HUES6 (cell line): ENCODE measurements around the gene FGFRL1.
"Not testable (repeated sequence)": the region's sequence is repeated elsewhere in the genome, so short reads cannot be mapped to it uniquely, and the experiment has no call there.

Experiments
- H3K27ac ChIP-seq: 2 replicates; pipeline ENCODE4 v1.7.0; 2013; ENCODE audit warnings: low read depth, mild to moderate bottlenecking, low read length, inconsistent platforms
- H3K27me3 ChIP-seq: 2 replicates; pipeline ENCODE4 v1.6.1; 2013; ENCODE audit warnings: low read length; ENCODE audit not compliant: control insufficient read depth, insufficient read depth
- H3K36me3 ChIP-seq: 2 replicates; pipeline ENCODE4 v1.6.1; 2013; ENCODE audit warnings: low read length; ENCODE audit not compliant: control insufficient read depth, insufficient read depth
- H3K4me1 ChIP-seq: 2 replicates; pipeline ENCODE4 v1.6.1; 2013; ENCODE audit warnings: low read length; ENCODE audit not compliant: control insufficient read depth, insufficient read depth
- H3K4me3 ChIP-seq: 2 replicates; pipeline ENCODE4 v1.5.1; 2013; ENCODE audit warnings: low read depth, low read length
- H3K9ac ChIP-seq: one replicate; pipeline ENCODE4 v1.6.1; 2013; ENCODE audit warnings: mild to moderate bottlenecking, low read length
- H3K9me3 ChIP-seq: 2 replicates; pipeline ENCODE4 v1.6.1; 2013; ENCODE audit warnings: low read depth, low read length; ENCODE audit not compliant: control insufficient read depth, insufficient read depth

Gene FGFRL1

DNA sequence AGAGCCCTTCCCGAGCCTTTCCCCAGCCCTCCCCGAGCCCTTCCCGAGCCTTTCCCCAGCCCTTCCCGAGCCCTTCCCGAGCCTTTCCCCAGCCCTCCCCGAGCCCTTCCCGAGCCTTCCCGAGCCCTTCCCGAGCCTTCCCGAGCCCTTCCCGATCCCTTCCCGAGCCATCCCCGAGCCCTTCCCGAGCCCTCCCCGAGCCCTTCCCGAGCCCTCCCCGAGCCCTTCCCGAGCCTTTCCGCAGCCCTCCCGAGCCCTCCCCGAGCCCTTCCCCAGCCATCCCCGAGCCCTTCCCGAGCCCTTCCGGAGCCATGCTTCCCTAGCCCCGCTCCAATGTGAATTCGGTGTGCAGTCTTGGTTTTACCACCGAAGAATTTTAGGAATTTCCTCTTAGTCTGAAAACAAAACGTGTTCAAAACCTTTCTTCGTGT is 35.2 kb downstream of the FGFRL1 start:
- H3K4me1 ChIP-seq = peaks cover 31% of the 10 kb centered on the region
- H3K9ac ChIP-seq, H3K4me3 ChIP-seq, H3K27ac ChIP-seq, H3K9me3 ChIP-seq, H3K36me3 ChIP-seq: not testable (repeated sequence)
- peaks cover 61% of the 10 kb centered on the region for H3K27me3 ChIP-seq

DNA sequence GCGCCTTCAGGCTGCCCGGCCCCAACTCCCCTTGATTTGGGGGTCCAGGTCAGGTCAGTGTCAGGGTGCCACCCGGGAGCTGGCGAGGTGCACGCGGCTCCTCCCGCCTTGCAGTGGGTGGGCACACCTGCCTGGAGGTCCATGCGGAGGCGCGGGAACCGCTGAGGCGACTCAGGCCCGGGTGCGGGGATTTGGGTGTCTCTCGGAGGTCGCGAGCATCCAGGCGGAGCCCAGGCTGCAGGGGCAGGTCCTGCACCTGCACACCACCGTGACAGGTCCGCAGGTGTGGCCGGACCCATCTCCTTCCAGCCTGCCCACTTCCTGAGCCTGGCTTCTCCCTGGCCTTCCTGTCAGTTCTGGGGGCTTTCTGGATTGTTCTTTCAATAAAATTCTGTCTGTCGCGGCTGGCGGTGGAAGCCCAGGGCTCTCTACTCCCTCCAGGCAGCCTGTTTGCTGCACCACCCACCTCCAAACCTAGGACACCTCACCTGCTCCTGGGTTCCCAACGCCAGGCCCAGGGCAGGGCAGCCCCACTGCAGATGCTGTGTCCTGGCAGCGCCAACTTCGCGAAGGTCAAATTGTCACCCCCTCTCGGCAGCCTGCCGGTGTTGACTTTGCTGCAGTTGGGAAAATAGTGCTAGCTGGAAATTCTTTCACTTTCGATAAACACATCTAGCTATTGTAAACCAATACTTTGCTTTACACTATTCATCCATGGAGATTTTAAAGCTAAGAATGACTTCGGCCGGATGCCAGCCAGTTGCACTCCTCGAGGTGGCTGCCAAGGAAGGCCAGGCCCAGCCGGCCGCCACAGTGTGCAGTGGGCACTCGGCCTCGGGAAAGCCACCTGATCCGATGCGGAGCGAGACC is 35.9 kb downstream of the FGFRL1 start:
- Histone ChIP-seq H3K27me3 (peaks cover 68% of the 10 kb centered on the region), H3K9me3 (no peaks in the 10 kb centered on the region), H3K4me3 (no peak overlapping the region), H3K27ac (no peak overlapping the region), H3K36me3 (no peaks in the 10 kb centered on the region), H3K9ac (no peak overlapping the region), H3K4me1 (peaks cover 26% of the 10 kb centered on the region)

DNA sequence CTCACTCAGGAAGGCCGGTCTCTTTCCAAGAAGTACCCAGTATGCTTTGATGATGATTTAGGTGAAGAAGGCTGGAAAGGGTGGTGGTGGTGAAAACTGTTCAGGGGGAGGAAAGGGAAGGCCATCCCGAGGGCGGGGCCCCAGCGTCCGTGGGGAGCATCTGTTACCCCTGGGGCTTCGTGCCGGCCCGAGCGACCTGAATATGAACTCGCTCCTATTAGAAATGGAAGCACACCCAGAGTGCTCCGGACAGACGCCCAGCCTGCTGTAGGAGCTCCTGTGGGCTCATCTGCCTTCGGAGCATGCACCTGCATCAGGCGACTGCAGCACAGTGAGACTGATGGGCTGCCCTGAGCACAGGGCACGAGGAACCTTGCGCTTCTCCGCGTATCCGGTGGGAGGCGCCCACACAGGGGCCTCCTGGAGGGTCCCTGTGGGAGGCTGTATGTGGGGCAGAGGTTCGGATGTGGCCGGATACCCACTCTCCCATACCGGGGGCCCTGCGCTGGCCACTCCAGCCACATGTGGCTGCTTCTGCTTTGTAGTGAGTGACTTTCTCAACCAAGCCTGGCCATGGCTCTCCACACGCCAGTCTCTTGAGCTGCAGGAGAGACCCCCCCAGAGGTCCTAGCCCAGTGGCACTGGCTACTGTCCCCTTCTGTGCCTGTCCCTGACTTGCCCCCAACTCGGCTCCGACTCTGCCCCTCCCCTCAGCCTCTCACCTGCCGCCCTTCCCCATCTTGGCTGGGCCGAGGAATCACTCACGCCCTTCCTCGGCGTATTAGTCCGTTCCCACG is 36.7 kb downstream of the FGFRL1 start:
- Histone ChIP-seq H3K9ac (no peak overlapping the region), H3K9me3 (no peaks in the 10 kb centered on the region), H3K4me1 (peaks cover 24% of the 10 kb centered on the region), H3K27me3 (peaks cover 77% of the 10 kb centered on the region), H3K36me3 (no peaks in the 10 kb centered on the region), H3K27ac (no peak overlapping the region), H3K4me3 (no peak overlapping the region)

DNA sequence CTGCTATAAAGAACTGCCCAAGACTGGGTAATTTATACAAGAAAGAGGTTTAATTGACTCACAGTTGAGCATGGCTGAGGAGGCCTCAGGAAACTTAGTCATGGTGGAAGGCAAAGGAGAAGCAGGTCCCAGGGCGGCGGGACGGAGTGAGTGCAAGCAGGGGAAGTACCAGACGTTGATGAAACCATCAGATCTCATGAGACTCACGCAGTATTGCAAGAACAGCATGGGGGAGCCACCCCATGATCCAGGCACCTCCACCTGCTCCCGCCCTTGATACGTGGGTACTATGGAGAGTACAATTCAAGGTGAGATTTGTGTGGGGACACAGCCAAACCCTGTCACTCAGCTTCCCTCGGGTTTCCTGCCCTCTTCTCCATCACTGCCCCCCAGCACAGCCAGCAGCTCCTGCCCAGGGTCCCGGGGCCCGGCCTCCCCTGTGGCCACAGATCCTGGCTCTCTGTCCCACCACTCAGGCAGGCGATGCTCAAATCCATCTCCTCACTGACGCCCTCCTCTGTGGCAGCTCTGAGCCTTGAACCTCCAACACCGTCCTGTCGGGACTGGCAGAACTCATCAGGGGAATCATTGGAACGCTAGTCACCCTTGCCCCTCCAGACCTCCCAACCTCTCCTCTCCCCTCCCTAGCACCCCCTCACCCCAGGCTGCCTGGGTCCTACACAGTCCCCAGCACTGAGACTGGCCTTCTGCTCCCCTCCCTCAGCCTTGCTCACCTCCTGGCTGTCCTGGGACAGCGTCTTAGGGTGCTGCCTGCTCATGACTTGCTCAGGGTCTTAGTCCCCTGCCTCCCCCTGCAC is 37.6 kb downstream of the FGFRL1 start:
- Histone ChIP-seq H3K27ac (no peak overlapping the region), H3K4me1 (peaks cover 17% of the 10 kb centered on the region), H3K9me3 (no peaks in the 10 kb centered on the region), H3K36me3 (no peaks in the 10 kb centered on the region), H3K27me3 (peaks cover 83% of the 10 kb centered on the region), H3K9ac (no peak overlapping the region), H3K4me3 (no peak overlapping the region)

DNA sequence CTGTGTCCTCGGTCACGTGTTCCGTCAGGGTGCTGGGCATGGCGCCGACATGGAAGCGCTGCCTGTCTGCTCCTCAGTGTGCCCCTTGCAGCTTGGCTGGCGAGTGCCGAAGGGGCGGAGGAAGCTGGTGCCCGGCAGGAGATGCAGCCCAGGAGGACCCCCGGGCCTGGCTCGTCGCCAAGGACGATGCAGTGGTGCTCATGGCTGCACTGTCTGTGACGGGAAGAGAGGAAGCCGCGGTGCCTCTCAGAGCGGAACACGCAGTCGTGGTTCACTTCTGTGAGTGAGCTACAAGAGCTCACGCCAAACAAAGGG is 38.1 kb downstream of the FGFRL1 start:
- no peaks in the 10 kb centered on the region for H3K9me3 ChIP-seq
- peaks cover 78% of the 10 kb centered on the region for H3K27me3 ChIP-seq
- no peak overlapping the region for H3K4me3 ChIP-seq
- no peak overlapping the region for H3K27ac ChIP-seq
- H3K36me3 ChIP-seq = no peaks in the 10 kb centered on the region
- H3K9ac ChIP-seq = no peak overlapping the region
- H3K4me1 ChIP-seq = peaks cover 11% of the 10 kb centered on the region; the same call in 1 of the 2 replicates

DNA sequence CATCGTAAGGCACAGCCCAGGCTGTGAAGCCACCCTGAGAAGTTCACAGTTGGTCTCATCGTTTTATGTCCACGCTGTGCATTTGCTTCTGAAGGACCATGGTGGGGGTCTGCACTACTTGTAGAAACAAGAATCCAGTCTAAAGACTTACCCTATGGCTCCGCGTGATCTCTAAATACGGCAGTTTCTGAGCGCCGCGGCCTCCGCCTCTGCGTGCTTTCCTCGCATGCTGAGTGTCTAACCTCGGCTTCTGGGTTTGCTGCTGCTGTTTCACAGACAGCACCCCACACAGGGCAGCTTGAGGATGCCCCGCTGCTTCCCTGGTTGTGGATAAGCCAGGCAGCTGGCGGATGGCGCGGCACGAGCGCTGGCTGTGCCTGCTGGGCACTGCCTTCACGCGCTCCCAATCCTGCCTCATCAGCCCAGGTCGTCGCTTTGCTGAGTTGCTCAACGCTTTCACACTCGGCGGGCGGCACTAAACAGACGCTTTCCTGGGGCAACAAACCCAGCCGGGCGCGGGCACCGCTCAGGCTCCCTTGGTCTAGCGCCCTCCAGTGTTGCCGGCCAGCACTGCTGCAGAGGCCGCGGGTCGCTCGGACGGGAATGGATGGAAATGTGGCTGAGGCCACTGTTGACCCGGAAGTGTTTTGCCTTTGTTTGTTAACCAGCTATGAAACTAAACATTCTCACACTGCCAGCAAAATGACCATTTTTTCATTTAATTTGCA is 39.2 kb downstream of the FGFRL1 start:
- Histone ChIP-seq H3K27ac (no peak overlapping the region), H3K4me3 (no peak overlapping the region), H3K36me3 (no peaks in the 10 kb centered on the region), H3K27me3 (peaks cover 77% of the 10 kb centered on the region), H3K4me1 (peaks cover 5% of the 10 kb centered on the region; the same call in 1 of the 2 replicates), H3K9me3 (no peaks in the 10 kb centered on the region), H3K9ac (no peak overlapping the region)

DNA sequence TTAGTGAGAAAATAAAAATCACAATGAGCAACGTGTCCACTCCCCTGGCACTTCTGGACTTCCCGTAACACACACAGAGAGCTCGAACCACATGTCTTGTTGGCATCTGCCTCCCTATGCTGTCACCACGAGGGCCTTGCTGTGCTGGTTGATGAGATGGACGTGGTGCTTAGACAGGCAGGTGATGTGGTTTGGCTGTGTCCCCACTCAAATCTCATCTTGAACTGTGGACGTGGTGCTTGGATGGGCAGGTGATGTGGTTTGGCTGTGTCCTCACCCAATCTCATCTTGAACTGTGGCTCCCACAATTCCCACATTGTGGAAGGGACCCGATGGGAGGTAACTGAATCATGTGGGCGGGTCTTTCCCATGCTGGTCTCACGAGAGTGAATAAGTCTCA is 40.0 kb downstream of the FGFRL1 start:
- Histone ChIP-seq H3K27me3 (peaks cover 85% of the 10 kb centered on the region), H3K9ac (no peak overlapping the region), H3K4me3 (no peak overlapping the region), H3K4me1 (peaks cover 4% of the 10 kb centered on the region; the same call in 1 of the 2 replicates), H3K27ac (no peak overlapping the region), H3K9me3 (no peaks in the 10 kb centered on the region), H3K36me3 (no peaks in the 10 kb centered on the region)

DNA sequence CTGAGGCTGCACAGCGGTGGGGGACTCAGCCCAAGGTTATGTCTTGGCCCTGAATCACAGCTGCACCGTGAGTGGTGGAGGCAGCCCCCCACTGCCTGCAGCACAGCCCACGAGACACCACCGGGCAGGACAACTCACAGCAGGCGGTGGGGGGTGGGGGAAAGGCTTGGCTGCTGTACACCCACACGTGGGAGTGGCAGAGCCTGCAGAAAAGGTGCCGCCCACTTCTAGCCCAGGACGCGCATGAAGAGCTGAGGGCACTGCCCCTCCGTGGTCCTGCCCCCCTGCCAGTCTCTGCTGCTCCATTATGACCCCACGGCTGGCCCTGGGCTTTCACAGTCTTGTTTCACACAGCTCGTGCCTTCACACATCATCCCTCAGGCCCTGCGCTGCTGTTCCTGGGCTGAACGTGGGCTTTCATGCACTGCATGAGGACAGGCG is 40.8 kb downstream of the FGFRL1 start:
- Histone ChIP-seq H3K36me3 (no peaks in the 10 kb centered on the region), H3K4me3 (no peak overlapping the region), H3K27me3 (peaks cover 84% of the 10 kb centered on the region), H3K27ac (no peak overlapping the region), H3K9me3 (no peaks in the 10 kb centered on the region), H3K9ac (no peak overlapping the region), H3K4me1 (peaks cover 4% of the 10 kb centered on the region; the same call in 1 of the 2 replicates)

DNA sequence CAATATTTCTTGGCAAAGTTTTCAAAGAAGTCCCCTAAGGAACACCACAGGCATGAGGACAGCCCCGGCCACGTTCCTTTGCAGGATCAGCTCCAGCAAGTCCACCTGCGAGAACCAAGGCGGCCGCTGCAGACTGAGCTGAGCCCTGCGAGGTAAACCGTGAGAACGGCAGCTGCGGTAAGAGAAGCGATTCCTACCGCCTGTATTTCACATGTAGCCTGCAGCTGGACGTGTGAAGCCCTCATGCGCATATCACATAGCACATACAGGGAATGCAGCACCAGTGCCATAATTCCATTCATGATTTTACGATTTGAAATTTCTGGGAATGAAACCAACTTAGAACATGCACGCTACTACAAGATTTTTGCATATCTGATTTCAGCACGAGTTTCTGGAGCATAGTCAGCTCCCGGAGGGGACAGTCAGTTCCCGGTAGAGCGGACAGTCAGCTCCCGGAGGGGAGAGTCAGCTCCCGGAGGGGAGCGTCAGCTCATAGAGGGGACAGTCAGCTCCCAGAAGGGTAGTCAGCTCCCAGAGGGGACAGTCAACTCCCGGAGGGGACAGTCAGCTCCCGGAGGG is 41.7 kb downstream of the FGFRL1 start:
- Histone ChIP-seq H3K27me3 (peaks cover 80% of the 10 kb centered on the region), H3K27ac (no peak overlapping the region), H3K9me3 (no peaks in the 10 kb centered on the region), H3K4me3 (no peak overlapping the region), H3K9ac (no peak overlapping the region), H3K4me1 (peaks cover 4% of the 10 kb centered on the region; the same call in 1 of the 2 replicates), H3K36me3 (no peaks in the 10 kb centered on the region)

DNA sequence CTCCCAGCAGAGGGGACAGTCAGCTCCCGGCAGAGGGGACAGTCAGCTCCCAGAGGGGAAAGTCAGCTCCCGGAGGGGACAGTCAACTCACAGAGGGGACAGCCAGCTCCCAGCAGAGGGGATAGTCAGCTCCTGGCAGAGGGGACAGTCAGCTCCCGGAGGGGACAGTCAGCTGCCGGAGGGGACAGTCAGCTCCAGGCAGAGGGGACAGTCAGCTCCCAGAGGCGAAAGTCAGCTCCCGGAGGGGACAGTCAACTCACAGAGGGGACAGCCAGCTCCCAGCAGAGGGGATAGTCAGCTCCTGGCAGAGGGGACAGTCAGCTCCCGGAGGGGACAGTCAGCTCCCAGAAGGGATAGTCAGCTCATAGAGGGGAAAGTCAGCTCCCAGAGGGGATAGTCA is 42.5 kb downstream of the FGFRL1 start:
- H3K9ac ChIP-seq, H3K4me1 ChIP-seq, H3K36me3 ChIP-seq, H3K4me3 ChIP-seq, H3K27ac ChIP-seq, H3K9me3 ChIP-seq: not testable (repeated sequence)
- peaks cover 79% of the 10 kb centered on the region for H3K27me3 ChIP-seq
